HG03039 (cell line): Measurements from ENCODE around the gene NTHL1.
A peak's percentile ranks its signal among the peaks of the same experiment; 100 is the strongest.

Source experiments
- ATAC-seq: cut with Tn5 transposase; IDR thresholded peaks from one replicate; pipeline ENCODE4 v1.9.1; 2021; ENCODE audit warnings: mild to moderate bottlenecking, moderate library complexity; ENCODE audit not compliant: unreplicated experiment

Gene NTHL1

DNA sequence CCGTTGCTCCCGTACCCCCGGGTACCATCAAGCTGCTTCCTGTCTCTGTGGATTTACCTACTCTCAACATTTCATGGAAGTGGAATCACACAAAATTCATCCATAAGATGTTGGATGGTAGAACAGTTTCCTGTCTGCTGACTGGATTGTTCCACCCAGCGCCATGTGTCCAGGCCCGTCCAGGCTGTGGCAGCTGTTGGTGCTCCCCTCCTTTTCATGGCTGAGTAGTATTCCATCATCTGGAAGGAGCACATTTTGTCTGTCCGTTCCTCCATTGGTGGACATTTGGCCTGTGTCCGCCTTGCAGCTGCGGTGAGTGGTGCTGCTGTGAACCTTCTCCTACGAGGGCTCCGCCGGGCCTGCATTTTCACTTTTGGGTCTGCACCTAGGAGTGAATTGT lies 18.5 kb upstream of the NTHL1 start:
- ATAC-seq = no peak

DNA sequence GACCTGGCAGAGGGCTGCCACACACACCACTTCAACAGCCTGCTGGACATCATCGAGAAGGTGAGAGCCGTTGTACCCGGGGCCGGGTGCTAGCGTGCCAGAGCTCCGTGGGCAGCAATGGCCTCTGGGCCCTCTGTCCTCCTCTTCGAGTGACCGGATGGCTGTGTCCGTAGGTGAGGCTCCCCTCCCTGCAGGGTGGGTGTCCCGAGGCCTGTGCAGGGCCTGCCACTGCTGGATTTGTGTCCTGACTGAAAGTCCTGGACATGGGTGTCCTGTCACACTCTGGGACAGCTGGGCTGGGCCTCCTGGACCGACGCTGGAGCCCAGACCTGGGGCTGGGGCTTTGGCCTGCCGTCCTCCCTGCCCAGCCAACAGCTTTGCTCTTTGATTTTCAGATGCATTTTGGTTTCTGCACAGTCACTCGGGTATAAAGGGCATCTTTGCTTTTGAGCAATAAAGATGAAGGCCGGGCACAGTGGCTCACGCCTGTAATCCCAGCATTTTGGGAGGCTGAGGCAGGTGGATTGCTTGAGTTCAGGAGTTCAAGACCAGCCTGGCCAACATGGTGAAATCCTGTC lies 16.8 kb upstream of the NTHL1 start:
- ATAC-seq = no peak

DNA sequence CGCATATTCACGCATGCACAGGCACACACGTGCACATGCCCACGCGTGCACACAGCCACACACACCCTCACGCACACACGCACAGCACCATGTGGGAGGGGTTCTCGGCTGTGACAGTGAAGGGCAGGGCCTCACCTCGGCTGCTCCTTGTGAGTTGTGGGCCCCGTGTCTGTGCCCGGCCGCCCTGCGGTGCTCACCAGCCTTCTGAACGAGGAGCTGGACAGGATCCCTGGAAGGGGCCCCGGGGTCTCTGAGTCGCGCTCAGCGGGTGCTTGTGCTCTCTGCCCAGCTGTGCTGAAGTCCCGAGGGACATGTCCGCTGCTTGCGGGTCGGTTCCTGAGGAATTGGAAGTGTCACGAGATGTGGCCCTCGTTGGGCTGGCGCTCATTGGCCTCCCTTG lies 16.2 kb upstream of the NTHL1 start:
- ATAC-seq = no peak

DNA sequence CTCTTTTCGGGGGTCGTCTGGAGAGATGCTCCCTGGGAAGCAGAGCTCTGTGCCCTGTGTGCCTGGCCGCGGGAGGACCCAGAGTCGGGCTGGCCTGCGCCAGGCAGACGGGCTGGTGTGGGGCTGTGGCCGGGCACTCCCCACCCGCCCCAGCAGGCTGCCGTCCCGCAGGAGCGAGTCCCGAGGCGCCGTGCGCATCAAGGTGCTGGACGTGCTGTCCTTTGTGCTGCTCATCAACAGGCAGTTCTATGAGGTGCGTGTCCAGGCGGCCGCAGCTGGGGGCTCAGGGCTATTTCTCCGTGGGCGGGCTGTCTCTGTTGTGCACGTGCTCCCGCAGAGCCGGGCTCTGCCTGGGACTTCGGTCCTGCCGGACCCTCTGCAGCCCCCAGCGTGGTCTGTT lies 15.2 kb upstream of the NTHL1 start:
- no peak for ATAC-seq

DNA sequence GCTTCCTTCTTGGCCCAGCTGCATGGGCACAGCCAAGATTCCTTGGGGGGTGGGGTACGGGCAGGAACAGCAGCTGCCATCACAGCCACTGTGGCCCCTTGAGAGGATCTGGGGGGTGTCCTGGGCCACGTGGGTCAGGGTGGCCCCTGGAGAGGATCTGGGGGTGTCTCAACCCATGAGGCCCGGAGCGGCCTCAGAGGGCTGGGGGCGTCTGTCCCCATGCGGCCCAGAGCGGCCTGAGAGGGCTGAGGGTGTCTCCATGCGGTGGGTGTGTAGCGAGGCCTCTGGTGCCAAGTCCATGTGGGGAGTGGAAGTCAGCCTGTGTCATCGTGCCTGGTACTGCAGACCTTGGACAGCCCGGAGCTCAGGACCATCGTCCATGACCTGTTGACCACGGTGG lies 13.9 kb upstream of the NTHL1 start:
- no peak for ATAC-seq

DNA sequence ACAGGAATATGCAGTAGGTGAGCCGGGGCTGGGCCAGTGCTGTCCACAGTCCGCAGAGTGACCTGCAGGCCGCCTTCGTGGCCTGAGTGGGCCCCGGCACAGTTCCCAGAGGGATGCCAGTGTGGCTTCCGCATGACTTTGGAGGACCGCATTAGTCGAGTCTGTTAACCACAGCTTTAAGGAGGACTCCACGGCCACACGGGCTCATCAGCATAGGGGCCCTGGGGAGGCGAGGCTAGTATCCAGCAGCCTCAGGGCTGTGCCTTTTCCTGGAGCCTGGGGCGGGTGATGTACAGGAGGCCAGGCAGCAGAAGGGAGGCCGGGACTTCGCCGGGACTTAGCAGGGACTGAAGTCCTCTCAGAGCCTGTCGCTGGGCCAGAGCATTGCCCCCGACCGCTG lies 13.4 kb upstream of the NTHL1 start:
- ATAC-seq = no peak

DNA sequence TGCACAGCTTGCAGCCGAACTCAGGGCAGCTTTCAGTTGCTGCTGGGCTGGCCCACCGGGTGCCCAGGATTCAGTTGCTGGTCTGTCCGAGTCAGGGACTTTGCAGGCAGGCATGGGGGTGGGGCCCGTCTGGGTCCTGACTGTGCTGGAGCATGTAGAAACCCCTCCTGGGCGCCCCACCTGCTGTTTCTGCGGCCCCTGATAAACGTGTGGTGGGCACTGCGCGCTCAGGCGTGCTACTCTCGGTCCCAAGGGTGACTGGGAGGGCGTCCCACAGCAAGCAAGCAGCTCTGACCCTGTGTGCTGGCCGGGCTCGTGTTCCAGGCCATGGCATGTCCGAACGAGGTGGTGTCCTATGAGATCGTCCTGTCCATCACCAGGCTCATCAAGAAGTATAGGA lies 12.7 kb upstream of the NTHL1 start:
- ATAC-seq = no peak

DNA sequence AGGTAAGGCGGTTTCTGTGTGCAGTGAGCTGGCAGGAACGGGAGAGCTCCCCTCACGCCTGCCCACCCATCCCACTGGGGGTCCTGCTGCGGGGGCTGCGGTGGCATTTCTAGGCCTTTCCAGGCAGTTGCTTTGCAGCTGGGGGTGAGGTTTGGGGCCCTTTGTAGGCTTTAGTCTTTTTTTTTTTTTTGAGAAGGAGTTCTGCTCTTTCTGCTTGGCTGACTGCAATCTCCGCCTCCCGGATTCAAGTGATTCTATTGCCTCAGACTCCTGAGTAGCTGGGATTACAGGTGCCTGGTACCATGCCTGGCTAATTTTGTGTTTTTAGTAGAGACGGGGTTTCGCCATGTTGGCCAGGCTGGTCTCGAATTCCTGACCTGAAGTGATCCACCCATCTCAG lies 11.2 kb upstream of the NTHL1 start:
- ATAC-seq = no peak

DNA sequence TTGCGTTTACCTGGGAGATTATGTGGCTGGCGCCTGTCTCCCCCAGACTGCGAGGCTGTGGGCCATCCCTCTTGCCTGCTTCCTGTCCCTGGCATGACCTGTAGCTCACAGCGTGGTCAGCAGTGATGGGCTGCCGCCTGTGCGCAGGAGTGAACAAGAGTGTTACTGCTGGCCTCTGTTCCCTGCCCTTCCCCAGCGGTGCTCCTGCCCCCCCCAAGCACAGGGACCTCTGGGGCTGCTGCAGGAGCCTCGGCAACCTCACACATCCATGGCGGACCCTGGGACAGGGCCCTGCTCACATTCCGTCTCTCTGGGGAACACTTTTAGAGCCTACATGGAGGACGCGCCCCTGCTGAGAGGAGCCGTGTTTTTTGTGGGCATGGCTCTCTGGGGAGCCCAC lies 10.8 kb upstream of the NTHL1 start:
- ATAC-seq = no peak

DNA sequence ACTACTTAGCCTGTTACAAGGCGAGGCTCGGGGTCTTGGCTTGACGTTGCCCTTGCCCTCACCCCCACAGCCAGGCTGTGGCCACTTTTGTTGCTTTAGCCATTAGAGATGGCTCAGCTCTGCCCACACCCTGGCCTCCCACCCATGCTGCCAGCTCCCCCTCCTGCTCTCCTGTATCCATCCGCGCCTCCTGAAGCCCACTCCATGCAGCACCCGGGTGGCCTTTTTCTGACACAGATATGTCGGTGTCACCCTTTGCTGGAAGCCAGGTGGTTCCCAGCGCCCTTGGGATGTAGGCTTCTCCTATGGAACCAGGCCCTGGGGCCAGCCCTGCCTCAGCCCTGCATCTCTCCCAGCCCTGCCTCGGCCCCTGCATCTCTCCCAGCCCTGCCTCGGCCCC lies 9.8 kb upstream of the NTHL1 start:
- ATAC-seq = no peak

DNA sequence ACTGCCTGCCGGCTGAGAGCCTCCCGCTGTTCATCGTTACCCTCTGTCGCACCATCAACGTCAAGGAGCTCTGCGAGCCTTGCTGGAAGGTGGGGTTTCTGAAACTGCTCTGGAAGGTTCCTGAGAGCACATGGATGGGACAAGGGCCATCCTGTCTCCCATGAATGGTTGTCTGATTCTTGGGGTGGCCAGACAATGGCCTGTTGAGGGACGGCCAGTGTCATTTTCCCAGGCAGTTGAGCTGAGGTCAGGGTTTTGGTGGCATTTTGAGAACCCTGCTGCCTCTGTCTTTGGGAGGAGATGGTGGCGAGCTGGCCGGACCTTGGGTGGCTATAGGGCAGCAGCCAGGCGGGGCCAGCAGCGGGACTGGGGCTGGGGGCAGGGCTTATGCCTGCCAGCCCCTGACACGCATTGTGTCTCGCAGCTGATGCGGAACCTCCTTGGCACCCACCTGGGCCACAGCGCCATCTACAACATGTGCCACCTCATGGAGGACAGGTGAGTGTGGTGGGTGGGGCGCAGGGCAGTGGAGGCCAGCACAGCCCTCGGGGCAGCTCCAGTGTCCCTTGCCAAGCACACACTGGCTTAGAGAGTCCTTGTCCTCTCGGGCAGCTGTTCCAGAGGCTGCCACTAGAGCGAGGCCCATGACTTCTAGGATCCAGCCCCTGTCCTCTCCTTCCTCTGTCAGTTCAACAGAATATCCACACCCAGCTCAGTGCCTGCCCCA lies 9.2 kb upstream of the NTHL1 start:
- ATAC-seq = no peak

DNA sequence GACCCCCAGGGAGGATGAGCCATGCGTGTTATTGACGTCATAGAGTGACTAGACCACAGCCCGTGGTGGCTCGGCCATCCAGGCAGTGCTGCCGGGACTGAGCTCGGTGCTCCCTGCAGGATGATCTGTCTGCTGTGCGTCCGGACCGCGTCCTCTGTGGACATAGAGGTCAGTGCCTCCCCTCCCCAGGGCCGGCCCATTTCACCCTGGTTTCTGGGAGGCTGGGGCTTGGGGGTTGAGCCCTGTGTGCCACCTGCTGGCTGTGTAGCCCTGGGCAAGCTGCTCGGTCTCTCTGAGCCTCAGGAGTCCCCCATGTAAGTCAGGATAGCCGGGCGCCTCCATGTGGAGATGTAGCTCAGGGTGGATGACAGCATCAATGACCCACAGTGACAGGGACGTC lies 8.4 kb upstream of the NTHL1 start:
- no peak for ATAC-seq

DNA sequence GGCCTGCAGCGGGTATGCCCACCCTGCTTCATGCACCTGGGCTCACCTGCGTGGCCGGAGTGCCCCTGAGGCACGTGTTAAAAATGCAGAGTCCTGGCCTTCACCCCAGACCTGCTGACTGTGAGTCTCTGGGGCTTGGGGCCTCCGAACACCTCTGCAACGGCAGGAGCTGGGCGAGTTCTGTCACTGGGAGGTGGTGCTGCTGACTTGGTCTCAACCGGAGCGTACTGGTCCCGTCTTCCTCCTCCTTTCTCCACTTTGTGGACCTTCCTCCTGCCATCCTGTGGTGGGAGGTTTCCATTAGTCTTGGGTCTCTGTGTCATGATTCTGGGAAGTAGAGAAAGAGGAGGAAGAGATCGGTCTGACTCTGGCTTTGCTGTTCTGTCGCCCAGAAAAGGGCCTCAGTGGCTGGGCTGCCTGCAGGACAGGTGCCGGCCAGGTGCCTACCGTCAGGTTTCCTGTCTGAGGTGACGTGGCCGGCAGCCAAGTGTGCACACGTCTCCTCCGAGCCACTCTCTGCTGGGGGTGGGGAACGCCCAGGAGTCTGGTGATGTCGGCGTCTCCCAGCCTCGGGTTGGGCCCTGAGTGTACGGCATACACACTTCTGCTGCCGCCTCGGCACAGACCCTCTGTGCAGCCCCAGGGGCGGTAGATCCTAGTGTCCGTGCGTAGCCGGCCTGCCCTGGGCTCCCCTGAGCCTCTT lies 7.1 kb upstream of the NTHL1 start:
- no peak for ATAC-seq

DNA sequence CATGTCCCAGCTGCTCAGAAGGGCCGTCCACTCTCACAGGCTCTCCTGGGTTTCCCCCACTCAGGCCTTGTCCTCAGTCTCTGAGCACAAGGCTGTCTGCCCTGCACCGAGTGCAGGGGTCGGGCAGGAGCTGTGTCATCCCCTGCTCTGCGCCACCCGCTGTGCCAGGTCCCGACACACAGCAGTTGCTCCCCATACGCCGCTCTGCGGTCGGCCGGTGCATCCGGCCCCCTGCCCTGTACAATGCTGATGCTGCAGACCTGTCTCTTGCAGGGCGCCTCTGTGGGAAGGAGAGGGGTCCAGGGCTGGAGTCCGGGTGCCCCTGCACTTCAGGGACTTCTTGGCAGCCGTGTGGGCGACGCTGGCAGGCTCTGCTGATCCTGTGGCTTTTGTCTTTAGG lies 6.3 kb upstream of the NTHL1 start:
- ATAC-seq = no peak

DNA sequence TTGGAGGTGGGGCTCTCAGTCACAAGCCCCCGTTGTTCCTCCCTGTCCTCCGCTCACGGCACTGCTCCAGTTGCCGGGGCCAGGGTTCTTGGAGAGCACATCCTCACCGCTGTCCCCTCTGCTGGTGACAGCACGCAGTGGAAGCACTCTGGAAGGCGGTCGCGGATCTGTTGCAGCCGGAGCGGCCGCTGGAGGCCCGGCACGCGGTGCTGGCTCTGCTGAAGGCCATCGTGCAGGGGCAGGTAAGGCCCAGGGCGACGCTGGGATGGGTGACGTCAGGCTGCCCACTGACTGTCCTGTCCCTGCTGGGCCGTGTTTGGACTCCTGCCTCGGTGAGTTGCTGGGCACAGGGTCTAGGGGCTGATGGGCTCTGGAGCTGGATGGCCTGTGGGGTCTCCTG lies 5.6 kb upstream of the NTHL1 start:
- no peak for ATAC-seq

DNA sequence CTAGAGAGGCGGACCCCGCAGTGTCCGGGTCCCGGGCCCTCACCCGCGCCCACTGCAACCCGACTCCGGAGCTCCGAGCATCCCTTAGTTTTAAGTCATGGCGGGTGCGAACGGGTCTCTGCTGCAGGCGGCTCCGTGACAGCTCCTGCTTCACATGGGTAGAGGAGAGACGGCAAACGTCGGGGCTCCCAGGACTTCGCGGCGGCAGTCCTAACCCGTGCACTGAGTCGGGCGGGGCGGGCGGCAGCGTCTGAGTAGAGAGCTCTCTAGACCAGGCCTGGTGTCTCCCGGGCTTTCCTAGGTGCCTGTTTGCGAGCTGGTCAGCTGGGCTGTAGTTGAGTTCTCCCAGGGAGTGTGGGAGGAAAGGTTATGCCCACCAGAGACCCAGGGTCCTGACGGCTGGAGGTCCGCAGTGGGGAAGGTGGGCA lies 496 bp upstream of the NTHL1 start:
- peak; percentile 1 for ATAC-seq

DNA sequence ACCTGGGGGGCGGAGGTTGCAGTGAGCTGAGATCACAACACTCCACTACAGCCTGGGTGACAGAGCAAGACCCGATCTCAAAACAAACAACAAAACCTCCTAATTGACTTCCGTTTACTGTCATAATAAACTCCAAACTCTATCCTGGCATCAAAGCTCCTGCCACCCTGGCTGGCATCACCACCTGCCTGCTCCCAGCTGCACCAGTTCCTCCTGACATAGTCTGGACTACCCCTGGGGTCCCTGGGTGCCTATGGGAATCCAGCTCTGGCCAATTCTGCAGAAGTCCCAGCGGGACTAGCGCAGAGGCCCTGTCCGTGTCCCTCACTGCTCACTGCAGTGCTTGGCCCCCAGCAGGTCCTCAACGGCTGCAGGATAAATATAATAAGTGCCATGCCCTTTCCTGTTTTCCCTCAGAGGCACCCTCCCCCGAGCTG lies 723 bp downstream of the NTHL1 start:
- ATAC-seq = no peak

DNA sequence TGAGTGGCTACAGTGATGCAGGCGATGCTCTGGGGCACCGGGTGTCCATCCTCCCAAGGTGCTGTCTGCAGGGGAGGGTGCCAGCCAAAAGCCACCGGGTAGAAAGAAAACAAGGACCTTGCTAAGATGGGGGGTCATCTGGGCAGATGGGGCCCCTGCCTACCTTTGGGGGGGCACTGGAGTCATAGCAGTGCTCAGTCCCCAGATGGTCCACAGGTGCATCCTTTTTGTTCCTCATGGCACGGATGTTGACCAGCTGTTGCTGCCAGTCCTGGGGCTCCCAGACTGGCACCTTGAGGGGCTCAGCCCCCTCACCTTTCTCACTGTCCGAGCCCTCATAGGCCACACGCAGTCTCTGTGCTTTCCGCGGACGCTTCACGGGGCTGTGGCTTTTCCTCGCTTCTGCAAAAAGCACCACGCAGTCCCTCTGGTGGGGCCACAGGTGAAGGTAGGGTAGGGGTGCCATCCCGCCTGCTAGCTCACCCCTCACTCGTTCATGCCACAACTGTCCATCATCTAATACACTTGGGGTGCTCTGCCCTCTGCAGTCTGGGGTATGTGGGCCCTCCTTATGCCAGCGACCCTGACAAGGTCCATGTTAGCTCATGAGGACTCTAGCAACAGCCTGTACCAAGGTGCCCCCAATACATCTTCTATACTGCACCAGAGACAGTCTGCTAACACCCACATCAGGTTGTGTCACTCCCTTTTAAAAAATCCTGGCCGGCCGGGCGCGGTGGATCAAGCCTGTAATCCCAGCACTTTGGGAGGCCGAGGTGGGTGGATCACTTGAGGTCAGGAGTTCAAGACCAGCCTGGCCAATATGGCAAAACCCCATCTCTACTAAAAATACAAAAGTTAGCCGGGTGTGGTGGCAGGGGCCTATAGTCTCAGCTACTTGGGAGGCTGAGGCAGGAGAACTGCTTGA lies 1.4 kb downstream of the NTHL1 start:
- ATAC-seq = no peak

DNA sequence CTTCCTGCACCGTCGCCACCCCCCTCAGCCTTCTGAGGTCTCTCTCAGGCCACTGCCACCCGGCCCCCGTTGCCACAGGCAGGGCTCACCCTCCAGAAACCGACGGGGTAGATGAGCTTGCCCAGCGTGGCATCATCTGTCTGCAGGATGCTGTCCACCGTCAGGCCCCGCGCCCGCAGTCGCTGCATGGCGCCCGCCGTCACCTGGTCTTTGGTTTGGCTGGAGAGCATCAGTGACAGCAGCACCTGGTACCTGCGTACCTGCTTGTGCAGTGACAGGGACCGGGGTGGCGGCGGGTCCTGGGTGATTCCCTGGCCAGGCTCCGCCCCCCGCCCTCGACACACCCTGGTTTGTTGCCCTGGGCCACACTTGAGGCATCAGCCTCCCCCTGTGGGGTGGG lies 3.1 kb downstream of the NTHL1 start:
- no peak for ATAC-seq

DNA sequence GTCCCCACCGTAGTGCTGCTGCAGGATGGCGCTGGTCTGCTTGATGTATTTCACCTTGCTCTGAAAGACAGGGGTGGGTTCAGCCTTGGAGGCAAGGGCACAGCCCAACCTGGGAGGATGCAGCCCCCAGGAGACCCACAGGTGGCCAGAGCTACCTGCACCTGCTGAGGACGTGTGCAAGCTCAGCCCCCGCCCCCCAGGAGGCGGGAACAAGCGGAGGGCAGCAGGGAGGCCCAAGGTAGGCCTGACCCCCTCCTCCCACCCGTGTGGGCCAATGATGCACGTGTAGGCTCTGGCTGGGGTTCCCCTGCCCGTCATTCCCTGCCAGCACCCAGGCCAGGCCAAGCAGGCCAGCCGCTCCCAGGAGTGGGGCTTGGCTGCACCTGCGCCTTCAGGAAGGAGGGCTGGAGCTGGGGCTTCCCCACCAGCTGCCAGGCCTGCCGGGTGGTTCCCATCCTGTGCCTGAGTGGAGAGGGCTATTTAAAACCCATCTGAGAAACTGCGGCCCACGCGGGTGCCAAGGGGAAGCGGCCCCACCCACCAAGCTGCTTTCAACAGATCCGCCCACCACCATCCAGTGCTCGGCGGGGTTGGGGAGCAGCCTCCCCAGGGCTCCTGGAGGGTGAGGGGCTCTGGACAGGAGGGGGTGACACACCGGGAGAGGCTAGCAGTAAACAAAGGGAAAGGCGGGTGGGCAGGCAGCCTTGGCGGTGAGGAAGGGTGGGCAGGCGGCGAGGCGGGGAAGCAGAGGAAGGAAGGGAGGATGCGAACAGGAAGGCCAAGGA lies 3.8 kb downstream of the NTHL1 start:
- ATAC-seq = no peak
